Tibial artery (tissue), 4 donors: ENCODE measurements around the gene PGAM5.

Source experiments
- DNase-seq, 2 donors: peaks; one replicate each; pipeline ENCODE4 v3.0.0-alpha.2; 2019
- H3K27ac ChIP-seq, 2 donors: fragments of 200-600 bp; sonication (generic) in 1 of 2; 1 replicate in 1 of 2; 2 replicates in 1 of 2; pipeline ENCODE4 v1.5.1; 2018 to 2019; ENCODE audit warnings: mild to moderate bottlenecking in 1 of 2
- H3K27me3 ChIP-seq, 2 donors: fragments of 200-600 bp; sonication (generic) in 1 of 2; one replicate each; pipeline versions ENCODE4 v1.5.1 to v1.6.0; 2016 to 2019
- H3K36me3 ChIP-seq, 3 donors: fragments of 200-600 bp; sonication (generic) in 2 of 3; one replicate each; pipeline ENCODE4 v1.5.1; 2016 to 2019; ENCODE audit warnings: mild to moderate bottlenecking in 2 of 3
- H3K4me1 ChIP-seq, 4 donors: fragments of 200-600 bp; sonication (generic) in 2 of 4; 1 replicate in 3 of 4; 2 replicates in 1 of 4; pipeline ENCODE4 v1.5.1; 2016 to 2019
- H3K4me3 ChIP-seq, 2 donors: fragments of 200-600 bp; sonication (generic) in 1 of 2; 1 replicate in 1 of 2; 2 replicates in 1 of 2; pipeline ENCODE4 v1.5.1; 2018 to 2019; ENCODE audit warnings: mild to moderate bottlenecking in 2 of 2
- H3K9me3 ChIP-seq, 3 donors: fragments of 200-600 bp; sonication (generic) in 1 of 3; one replicate each; pipeline ENCODE4 v1.5.1; 2016 to 2019
- intact Hi-C: fragments of 100-400 bp; cut with DNase I; formaldehyde crosslinking; loops from one replicate; pipeline ENCODE4 v1.15.0; 2023; ENCODE audit warnings: low total_unique reads
- TF ChIP-seq, protein P1 (sequence below), 2 experiments: fragments of 200-600 bp in 1 of 2; fragments of 450-650 bp in 1 of 2; IDR thresholded peaks; one replicate each; pipeline ENCODE4 v1.5.1; 2017 to 2019; ENCODE audit warnings: antibody characterized with exemption in 2 of 2, mild to moderate bottlenecking in 1 of 2, moderate library complexity in 1 of 2

The PGAM5 gene

DNA sequence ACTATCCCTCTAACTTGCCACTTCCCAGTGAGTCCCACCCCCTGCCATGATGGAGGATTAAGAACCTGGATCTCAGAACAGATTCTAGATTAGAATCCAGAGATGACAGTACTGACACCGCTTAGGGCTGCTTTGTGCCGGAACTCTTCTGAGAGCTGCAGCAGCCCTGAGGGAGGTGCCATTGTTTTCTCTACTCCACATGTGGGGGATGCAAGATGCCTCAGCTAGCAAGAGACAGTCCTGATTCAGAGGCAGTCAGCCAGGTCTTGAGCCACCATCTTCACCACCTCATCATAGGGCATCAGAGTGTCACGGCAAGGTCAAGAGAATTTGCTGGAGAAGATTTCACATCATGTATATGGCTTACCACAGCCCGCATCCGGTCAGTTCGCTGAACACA is 3.4 kb upstream of the PGAM5 start:
- H3K36me3 ChIP-seq: peaks cover 14 to 38% (median 16%) of the 10 kb centered on the region in 3 donors
- no peak overlapping the region for H3K4me3 ChIP-seq
- no peaks in the 10 kb centered on the region for H3K27me3 ChIP-seq
- intact Hi-C loops: no loop called here
- no peak overlapping the region for H3K27ac ChIP-seq
- DNase-seq: no peak
- H3K4me1 ChIP-seq: peaks cover 0 to 19% (median 14%) of the 10 kb centered on the region in 4 donors
- TF ChIP-seq, protein P1, sequence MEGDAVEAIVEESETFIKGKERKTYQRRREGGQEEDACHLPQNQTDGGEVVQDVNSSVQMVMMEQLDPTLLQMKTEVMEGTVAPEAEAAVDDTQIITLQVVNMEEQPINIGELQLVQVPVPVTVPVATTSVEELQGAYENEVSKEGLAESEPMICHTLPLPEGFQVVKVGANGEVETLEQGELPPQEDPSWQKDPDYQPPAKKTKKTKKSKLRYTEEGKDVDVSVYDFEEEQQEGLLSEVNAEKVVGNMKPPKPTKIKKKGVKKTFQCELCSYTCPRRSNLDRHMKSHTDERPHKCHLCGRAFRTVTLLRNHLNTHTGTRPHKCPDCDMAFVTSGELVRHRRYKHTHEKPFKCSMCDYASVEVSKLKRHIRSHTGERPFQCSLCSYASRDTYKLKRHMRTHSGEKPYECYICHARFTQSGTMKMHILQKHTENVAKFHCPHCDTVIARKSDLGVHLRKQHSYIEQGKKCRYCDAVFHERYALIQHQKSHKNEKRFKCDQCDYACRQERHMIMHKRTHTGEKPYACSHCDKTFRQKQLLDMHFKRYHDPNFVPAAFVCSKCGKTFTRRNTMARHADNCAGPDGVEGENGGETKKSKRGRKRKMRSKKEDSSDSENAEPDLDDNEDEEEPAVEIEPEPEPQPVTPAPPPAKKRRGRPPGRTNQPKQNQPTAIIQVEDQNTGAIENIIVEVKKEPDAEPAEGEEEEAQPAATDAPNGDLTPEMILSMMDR (IDR thresholded peaks at IDR 0.05): no peak
- H3K9me3 ChIP-seq: no peaks in the 10 kb centered on the region

DNA sequence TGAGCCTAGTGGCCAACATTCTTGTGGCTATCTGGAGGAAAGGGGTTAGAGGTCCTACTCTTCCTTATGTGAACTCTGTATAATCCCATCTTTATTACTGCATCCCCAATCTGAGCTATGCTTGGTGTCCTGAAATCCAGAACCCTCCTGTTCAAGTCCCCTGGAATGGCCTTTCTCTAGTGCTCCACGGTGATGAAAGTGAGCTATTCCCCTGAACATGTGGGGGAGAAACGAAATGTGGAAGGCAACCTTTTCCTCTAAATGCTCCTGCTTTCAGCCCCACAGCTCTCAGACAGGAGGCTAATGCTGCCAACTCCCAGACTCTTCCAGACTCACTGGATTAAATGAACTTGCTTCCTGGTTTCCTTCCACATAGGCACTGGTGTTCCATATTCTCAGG is 2.5 kb upstream of the PGAM5 start:
- peaks cover 0 to 22% (median 16%) of the 10 kb centered on the region in 4 donors for H3K4me1 ChIP-seq
- intact Hi-C loops: no loop called here

DNA sequence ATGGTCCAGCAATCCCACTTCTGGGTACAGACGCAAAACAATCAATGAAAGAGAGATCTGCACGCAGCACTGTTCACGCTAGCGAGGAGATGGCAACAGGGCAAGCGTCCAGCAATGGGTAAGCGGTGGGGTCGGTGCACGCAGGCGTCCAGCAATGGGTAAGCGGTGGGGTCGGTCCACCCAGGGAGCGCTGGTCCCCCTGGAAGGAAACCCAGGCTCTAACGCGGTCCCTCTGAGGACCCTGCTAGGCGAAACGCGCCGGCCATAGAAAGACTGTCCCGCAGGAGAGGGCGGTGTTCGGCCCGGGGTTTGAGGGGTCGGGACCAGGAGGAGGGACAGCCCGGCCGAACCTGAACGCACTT is 618 bp upstream of the PGAM5 start:
- H3K4me3 ChIP-seq: peak overlapping the region; percentile 79 to 97
- no peaks in the 10 kb centered on the region for H3K9me3 ChIP-seq
- H3K36me3 ChIP-seq: peaks cover 0 to 17% (median 3%) of the 10 kb centered on the region in 3 donors
- intact Hi-C loops: loop anchor here (2.0 to 10.0 kb wide), 2 partner anchors 23 to 55 kb away; partner anchors contain the start of genes ANKLE2, POLE and PXMP2
- H3K27ac ChIP-seq: peak overlapping the region; percentile 64 to 72
- H3K4me1 ChIP-seq: peaks cover 0 to 22% (median 16%) of the 10 kb centered on the region in 4 donors
- no peak for DNase-seq
- TF ChIP-seq, protein P1 (IDR thresholded peaks at IDR 0.05): no peak
- H3K27me3 ChIP-seq: no peaks in the 10 kb centered on the region

More for the DNA sequence above, 2.5 kb upstream of the PGAM5 start:
- H3K4me3 ChIP-seq: no peak overlapping the region
- H3K36me3 ChIP-seq: peaks cover 10 to 31% (median 11%) of the 10 kb centered on the region in 3 donors
- H3K9me3 ChIP-seq: no peaks in the 10 kb centered on the region
- H3K27me3 ChIP-seq: no peaks in the 10 kb centered on the region
- DNase-seq: no peak
- H3K27ac ChIP-seq: no peak overlapping the region
- TF ChIP-seq, protein P1 (IDR thresholded peaks at IDR 0.05): no peak

DNA sequence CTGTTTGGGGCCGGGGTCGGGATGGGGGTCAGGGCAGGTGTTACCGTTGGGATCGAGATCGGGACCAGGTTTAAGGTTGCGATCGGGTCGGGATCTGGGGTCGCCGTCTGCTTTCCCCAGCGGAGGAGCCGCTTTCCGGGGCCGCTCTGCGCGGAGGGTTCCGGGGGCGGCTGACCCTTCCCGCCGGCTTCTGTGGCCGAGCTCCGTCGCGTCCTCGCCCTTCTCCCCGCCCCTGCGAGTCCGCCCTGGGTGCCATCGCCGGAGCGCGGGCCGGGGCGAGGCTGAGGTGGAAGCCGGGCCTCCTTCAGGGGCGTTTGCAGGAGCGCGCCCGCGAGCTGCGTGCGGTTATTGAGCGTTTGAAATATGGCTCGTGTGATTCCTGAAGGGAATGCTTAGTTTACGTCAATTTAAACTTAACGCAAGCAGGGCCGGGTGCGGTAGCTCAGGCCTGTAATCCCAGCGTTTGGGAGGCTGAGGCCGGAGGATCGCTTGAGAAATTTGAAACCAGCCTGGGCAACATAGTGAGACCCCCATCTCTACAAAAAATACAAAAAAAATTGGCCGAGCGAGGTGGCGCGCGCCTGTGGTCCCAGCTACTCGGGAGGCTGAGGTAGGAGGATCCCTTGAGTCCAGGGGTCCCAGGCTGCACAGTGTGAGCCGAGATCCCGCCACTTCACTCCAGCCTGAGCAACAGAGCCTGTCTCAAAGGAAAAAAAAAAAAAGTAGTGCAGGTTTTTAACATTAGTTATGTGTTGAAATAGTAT is 620 bp downstream of the PGAM5 start:
- intact Hi-C loops: loop anchor here (2.0 to 10.0 kb wide), 2 partner anchors 24 to 54 kb away; partner anchors contain the start of genes ANKLE2, POLE and PXMP2
- no peak for DNase-seq
- peak overlapping the region; percentile 79 to 97 for H3K4me3 ChIP-seq

DNA sequence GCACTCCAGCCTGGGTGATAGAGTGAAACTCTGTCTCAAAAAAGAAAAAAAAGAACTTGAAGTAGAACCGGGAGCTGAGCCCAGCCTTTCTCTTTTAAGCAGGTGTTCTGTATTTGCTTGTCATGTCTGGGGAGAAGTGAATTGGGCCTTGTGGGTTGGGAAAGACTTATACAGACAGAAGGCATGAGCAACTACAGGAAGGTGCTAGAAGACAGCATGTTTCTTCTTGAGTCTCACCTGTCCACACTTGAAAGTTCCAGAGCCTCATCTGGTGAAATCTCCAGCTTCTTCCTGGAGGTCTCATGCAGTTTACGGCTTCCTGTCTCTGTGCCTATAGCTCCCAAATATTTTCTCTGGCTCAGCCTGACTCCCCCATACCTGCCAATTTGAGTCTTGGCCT is 2.5 kb downstream of the PGAM5 start:
- DNase-seq: no peak
- Histone ChIP-seq H3K36me3 (peaks cover 23 to 36% (median 33%) of the 10 kb centered on the region in 3 donors), H3K27me3 (no peaks in the 10 kb centered on the region), H3K4me3 (no peak overlapping the region), H3K27ac (no peak overlapping the region), H3K9me3 (no peaks in the 10 kb centered on the region), H3K4me1 (peaks cover 0 to 22% (median 16%) of the 10 kb centered on the region in 4 donors)
- TF ChIP-seq, protein P1 (IDR thresholded peaks at IDR 0.05): no peak
- intact Hi-C loops: loop anchor here (10.0 kb wide), 1 partner anchor 52 kb away; the partner anchor contains the start of gene ANKLE2

More for the DNA sequence above, 620 bp downstream of the PGAM5 start:
- peak overlapping the region; percentile 26 to 64 for H3K27ac ChIP-seq
- peaks cover 0 to 22% (median 16%) of the 10 kb centered on the region in 4 donors for H3K4me1 ChIP-seq
- H3K9me3 ChIP-seq: no peaks in the 10 kb centered on the region
- TF ChIP-seq, protein P1 (IDR thresholded peaks at IDR 0.05): no peak
- peaks cover 7 to 18% (median 14%) of the 10 kb centered on the region in 3 donors for H3K36me3 ChIP-seq
- no peaks in the 10 kb centered on the region for H3K27me3 ChIP-seq
